ENCODE results near the gene PLAGL1.

The PLAGL1 gene

GRCh38 chr6:143952947-143953701 is 54.9 kb downstream of the PLAGL1 start:
- Histone ChIP-seq H3K9me3 (ENCODE audit: low read length) (peaks cover under 1% of the 10 kb centered on the region), H3K27me3 (ENCODE audit: insufficient read depth, low read length) (no peaks in the 10 kb centered on the region), H3K4me1 (ENCODE audit: insufficient read depth, low read length) (peaks cover 14% of the 10 kb centered on the region), H3K4me3 (ENCODE audit: low read length) (no peak overlapping the region), H3K36me3 (ENCODE audit: insufficient read depth, low read length) (peaks cover 2% of the 10 kb centered on the region), H2AFZ (ENCODE audit: low read depth, low read length) (no peak overlapping the region)

GRCh38 chr6:143952060-143952778 is 55.8 kb downstream of the PLAGL1 start:
- no peak overlapping the region for H2AFZ ChIP-seq (ENCODE audit: low read depth, low read length)
- H3K9me3 ChIP-seq (ENCODE audit: low read length), result peaks cover 3% of the 10 kb centered on the region
- no peak overlapping the region for H3K4me3 ChIP-seq (ENCODE audit: low read length)
- H3K27me3 ChIP-seq (ENCODE audit: insufficient read depth, low read length), result no peaks in the 10 kb centered on the region
- H3K36me3 ChIP-seq (ENCODE audit: insufficient read depth, low read length), result peaks cover 5% of the 10 kb centered on the region
- peaks cover 5% of the 10 kb centered on the region for H3K4me1 ChIP-seq (ENCODE audit: insufficient read depth, low read length)

GRCh38 chr6:143950875-143951274 is 57.2 kb downstream of the PLAGL1 start:
- H2AFZ ChIP-seq (ENCODE audit: low read depth, low read length), result no peak overlapping the region
- peaks cover 7% of the 10 kb centered on the region for H3K36me3 ChIP-seq (ENCODE audit: insufficient read depth, low read length)
- peaks cover 3% of the 10 kb centered on the region for H3K9me3 ChIP-seq (ENCODE audit: low read length)
- H3K4me3 ChIP-seq (ENCODE audit: low read length), result no peak overlapping the region
- peaks cover 3% of the 10 kb centered on the region for H3K4me1 ChIP-seq (ENCODE audit: insufficient read depth, low read length)
- no peaks in the 10 kb centered on the region for H3K27me3 ChIP-seq (ENCODE audit: insufficient read depth, low read length)

- Histone ChIP-seq H3K9me3 (ENCODE audit: low read length) (peaks cover 3% of the 10 kb centered on the region), H2AFZ (ENCODE audit: low read depth, low read length) (no peak overlapping the region), H3K36me3 (ENCODE audit: insufficient read depth, low read length) (peaks cover 7% of the 10 kb centered on the region), H3K4me3 (ENCODE audit: low read length) (no peak overlapping the region), H3K4me1 (ENCODE audit: insufficient read depth, low read length) (peaks cover 3% of the 10 kb centered on the region), H3K27me3 (ENCODE audit: insufficient read depth, low read length) (no peaks in the 10 kb centered on the region)
Observed at GRCh38 chr6:143949962-143950361, 58.1 kb downstream of the PLAGL1 start.

GRCh38 chr6:143949535-143949934 is 58.5 kb downstream of the PLAGL1 start:
- H2AFZ ChIP-seq (ENCODE audit: low read depth, low read length), result no peak overlapping the region
- no peak overlapping the region for H3K4me3 ChIP-seq (ENCODE audit: low read length)
- H3K36me3 ChIP-seq (ENCODE audit: insufficient read depth, low read length), result peaks cover 7% of the 10 kb centered on the region
- H3K27me3 ChIP-seq (ENCODE audit: insufficient read depth, low read length), result no peaks in the 10 kb centered on the region
- H3K4me1 ChIP-seq (ENCODE audit: insufficient read depth, low read length), result peaks cover 3% of the 10 kb centered on the region
- peaks cover 3% of the 10 kb centered on the region for H3K9me3 ChIP-seq (ENCODE audit: low read length)

- H3K36me3 ChIP-seq (ENCODE audit: insufficient read depth, low read length), result peaks cover 7% of the 10 kb centered on the region
- no peak overlapping the region for H2AFZ ChIP-seq (ENCODE audit: low read depth, low read length)
- peaks cover 3% of the 10 kb centered on the region for H3K9me3 ChIP-seq (ENCODE audit: low read length)
- H3K4me1 ChIP-seq (ENCODE audit: insufficient read depth, low read length), result no peaks in the 10 kb centered on the region
- H3K27me3 ChIP-seq (ENCODE audit: insufficient read depth, low read length), result no peaks in the 10 kb centered on the region
- H3K4me3 ChIP-seq (ENCODE audit: low read length), result no peak overlapping the region
Observed at GRCh38 chr6:143948208-143948607, 59.9 kb downstream of the PLAGL1 start.

- no peak overlapping the region for H2AFZ ChIP-seq (ENCODE audit: low read depth, low read length)
- no peaks in the 10 kb centered on the region for H3K9me3 ChIP-seq (ENCODE audit: low read length)
- peaks cover 2% of the 10 kb centered on the region for H3K36me3 ChIP-seq (ENCODE audit: insufficient read depth, low read length)
- no peaks in the 10 kb centered on the region for H3K27me3 ChIP-seq (ENCODE audit: insufficient read depth, low read length)
- peaks cover 4% of the 10 kb centered on the region for H3K4me1 ChIP-seq (ENCODE audit: insufficient read depth, low read length)
- no peak overlapping the region for H3K4me3 ChIP-seq (ENCODE audit: low read length)
Observed at GRCh38 chr6:143941852-143942627, 66.0 kb downstream of the PLAGL1 start.

GRCh38 chr6:143940011-143940597 is 68.0 kb downstream of the PLAGL1 start:
- no peaks in the 10 kb centered on the region for H3K9me3 ChIP-seq (ENCODE audit: low read length)
- H2AFZ ChIP-seq (ENCODE audit: low read depth, low read length), result no peak overlapping the region
- no peaks in the 10 kb centered on the region for H3K27me3 ChIP-seq (ENCODE audit: insufficient read depth, low read length)
- no peaks in the 10 kb centered on the region for H3K36me3 ChIP-seq (ENCODE audit: insufficient read depth, low read length)
- peaks cover 4% of the 10 kb centered on the region for H3K4me1 ChIP-seq (ENCODE audit: insufficient read depth, low read length)
- no peak overlapping the region for H3K4me3 ChIP-seq (ENCODE audit: low read length)

GRCh38 chr6:143939364-143939763 is 68.7 kb downstream of the PLAGL1 start:
- no peak overlapping the region for H3K4me3 ChIP-seq (ENCODE audit: low read length)
- no peak overlapping the region for H2AFZ ChIP-seq (ENCODE audit: low read depth, low read length)
- no peaks in the 10 kb centered on the region for H3K36me3 ChIP-seq (ENCODE audit: insufficient read depth, low read length)
- H3K9me3 ChIP-seq (ENCODE audit: low read length), result peaks cover 1% of the 10 kb centered on the region
- peaks cover 4% of the 10 kb centered on the region for H3K4me1 ChIP-seq (ENCODE audit: insufficient read depth, low read length)
- H3K27me3 ChIP-seq (ENCODE audit: insufficient read depth, low read length), result no peaks in the 10 kb centered on the region

- Histone ChIP-seq H3K9me3 (ENCODE audit: low read length) (peaks cover 5% of the 10 kb centered on the region), H3K4me3 (ENCODE audit: low read length) (no peak overlapping the region), H2AFZ (ENCODE audit: low read depth, low read length) (no peak overlapping the region), H3K4me1 (ENCODE audit: insufficient read depth, low read length) (peaks cover 4% of the 10 kb centered on the region), H3K27me3 (ENCODE audit: insufficient read depth, low read length) (no peaks in the 10 kb centered on the region), H3K36me3 (ENCODE audit: insufficient read depth, low read length) (no peaks in the 10 kb centered on the region)
Observed at GRCh38 chr6:143937668-143937970, 70.4 kb downstream of the PLAGL1 start.

- Histone ChIP-seq H3K4me1 (ENCODE audit: insufficient read depth, low read length) (peaks cover 4% of the 10 kb centered on the region), H2AFZ (ENCODE audit: low read depth, low read length) (no peak overlapping the region), H3K9me3 (ENCODE audit: low read length) (peaks cover 5% of the 10 kb centered on the region), H3K4me3 (ENCODE audit: low read length) (no peak overlapping the region), H3K36me3 (ENCODE audit: insufficient read depth, low read length) (no peaks in the 10 kb centered on the region), H3K27me3 (ENCODE audit: insufficient read depth, low read length) (no peaks in the 10 kb centered on the region)
Observed at GRCh38 chr6:143936778-143937667, 71.0 kb downstream of the PLAGL1 start.

- no peaks in the 10 kb centered on the region for H3K36me3 ChIP-seq (ENCODE audit: insufficient read depth, low read length)
- no peak overlapping the region for H2AFZ ChIP-seq (ENCODE audit: low read depth, low read length)
- no peak overlapping the region for H3K4me3 ChIP-seq (ENCODE audit: low read length)
- peaks cover 5% of the 10 kb centered on the region for H3K9me3 ChIP-seq (ENCODE audit: low read length)
- peaks cover 4% of the 10 kb centered on the region for H3K4me1 ChIP-seq (ENCODE audit: insufficient read depth, low read length)
- no peaks in the 10 kb centered on the region for H3K27me3 ChIP-seq (ENCODE audit: insufficient read depth, low read length)
Observed at GRCh38 chr6:143936347-143936746, 71.7 kb downstream of the PLAGL1 start.
